GM12865 (cell line): ENCODE results near the gene ACO1.
"Not testable (repeated sequence)": the region's sequence is repeated elsewhere in the genome, so short reads cannot be mapped to it uniquely, and the experiment has no call there.

Experiments
- DNase-seq: peaks from one replicate; pipeline ENCODE4 v3.0.0; 2010; ENCODE audit warnings: low read depth
- H3K4me3 ChIP-seq: 2 replicates; pipeline ENCODE4 v1.5.1; 2011; ENCODE audit warnings: mild to moderate bottlenecking, low read depth, low read length, control low read depth
- CTCF ChIP-seq: IDR thresholded peaks from 2 replicates; pipeline ENCODE4 v1.5.1; 2011; ENCODE audit warnings: low read length, control low read depth, low read depth, inconsistent platforms; ENCODE audit not compliant: insufficient read depth; ENCODE audit errors: missing control alignments

ACO1 gene

GRCh38 chr9:32347571-32347970 lies 36.9 kb upstream of the ACO1 start:
- TF ChIP-seq CTCF, result no peak

GRCh38 chr9:32348106-32348695 lies 36.2 kb upstream of the ACO1 start:
- DNase-seq, result no peak
- no peak for TF ChIP-seq CTCF
- H3K4me3 ChIP-seq, result no peak overlapping the region

More at GRCh38 chr9:32347571-32347970, 36.9 kb upstream of the ACO1 start:
- no peak for DNase-seq
- no peak overlapping the region for H3K4me3 ChIP-seq

- DNase-seq, result no peak
- no peak for TF ChIP-seq CTCF
- H3K4me3 ChIP-seq, result no peak overlapping the region
These were observed 35.4 kb upstream of the ACO1 start for GRCh38 chr9:32349013-32349412.

DNA sequence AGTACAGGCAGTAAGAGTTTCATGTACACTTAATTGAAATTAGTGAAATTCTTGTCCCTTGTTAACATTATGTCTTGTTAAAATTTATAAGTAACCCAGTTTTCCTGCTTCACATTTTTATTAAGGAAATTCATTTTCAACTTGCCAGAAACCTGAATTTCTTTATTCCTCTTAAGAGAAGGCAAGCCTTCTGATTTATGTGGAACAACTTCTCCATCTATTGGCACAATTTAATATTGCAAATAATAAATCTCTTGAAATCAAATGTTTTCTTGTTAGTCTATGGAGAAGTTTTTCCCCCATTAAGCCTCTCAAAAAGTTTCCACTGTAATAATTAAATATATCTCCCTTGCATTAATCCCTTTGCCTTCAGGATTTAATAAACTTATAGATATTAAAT lies 33.8 kb upstream of the ACO1 start:
- no peak for TF ChIP-seq CTCF
- no peak overlapping the region for H3K4me3 ChIP-seq
- DNase-seq, result no peak

- DNase-seq, result no peak
- no peak overlapping the region for H3K4me3 ChIP-seq
- TF ChIP-seq CTCF, result peak; percentile 10
These were observed 32.6 kb upstream of the ACO1 start for GRCh38 chr9:32351845-32352244.

- not testable (repeated sequence) for DNase-seq
These were observed 31.0 kb upstream of the ACO1 start for GRCh38 chr9:32353476-32353875.

DNA sequence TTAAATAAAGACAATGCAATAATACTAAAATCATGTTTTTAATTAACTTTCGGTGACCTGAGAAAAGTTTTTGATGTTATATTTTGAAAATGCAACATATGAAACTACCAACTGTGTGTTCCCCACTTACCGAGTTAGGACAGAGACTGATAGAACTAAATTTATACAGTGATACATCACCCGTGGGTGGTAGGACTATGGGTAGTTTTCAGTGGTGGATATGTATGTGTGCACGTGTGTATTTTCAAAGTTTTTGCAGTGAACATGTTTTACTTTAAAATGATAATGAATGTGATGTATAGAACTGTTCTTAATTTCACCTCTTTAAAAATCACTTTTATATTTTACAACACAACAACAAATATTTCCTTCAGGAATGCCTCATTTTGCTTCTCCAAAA lies 25.0 kb upstream of the ACO1 start:
- H3K4me3 ChIP-seq, result no peak overlapping the region
- TF ChIP-seq CTCF, result no peak
- no peak for DNase-seq

More at GRCh38 chr9:32353476-32353875, 31.0 kb upstream of the ACO1 start:
- H3K4me3 ChIP-seq, result not testable (repeated sequence)
